Endothelial cell of umbilical vein (primary cell): ENCODE measurements around the gene GUK1. TPM values are rescaled to one million over a fixed set of nuclear protein-coding genes. Genes with fewer than 3 reads are reported as not detected.

ENCODE experiments used
- BruUV-seq: library from RNA; stranded (reverse); fragments of 400-500 nt; replicated peaks from 2 replicates; lab custom pipeline; 2021; lab: Mats Ljungman, UMichigan
- CTCF ChIA-PET: fragments of 300-600, 350-600 bp; sonication (Branson Sonifier 250); formaldehyde crosslinking; loops from one replicate; lab custom pipeline; 2021; ENCODE audit warnings: antibody characterized with exemption, inconsistent platforms; lab: Charles Lee
- POLR2A ChIA-PET: fragments of 300-600, 350-600 bp; sonication (Branson Sonifier 250); formaldehyde crosslinking; loops from one replicate; lab custom pipeline; 2021; ENCODE audit warnings: antibody characterized with exemption, inconsistent platforms; lab: Charles Lee
- DNase-seq: peaks from one replicate; pipeline ENCODE4 v3.0.0-alpha.2; 2011; ENCODE audit warnings: low read depth, low spot score
- FAIRE-seq: peaks from 2 replicates; lab custom pipeline; 2011; peaks lifted over from hg19 to GRCh38; lab: Jason Lieb, UNC
- H2AFZ ChIP-seq: 2 replicates; pipeline ENCODE4 v1.6.0; 2012; ENCODE audit warnings: low read depth, low read length, control low read depth, inconsistent platforms
- H3K27ac ChIP-seq: 2 replicates; pipeline ENCODE4 v1.5.1; 2011; ENCODE audit warnings: low read depth, mild to moderate bottlenecking, control low read depth, low read length, moderate library complexity; ENCODE audit not compliant: insufficient read depth
- H3K27me3 ChIP-seq, 2 experiments: 2 replicates each; pipeline versions ENCODE4 v1.6.0 to v1.6.1; 2011; ENCODE audit warnings: low read length in 2 of 2, mixed read lengths in 1 of 2; ENCODE audit not compliant: control insufficient read depth in 2 of 2, insufficient read depth in 2 of 2
- H3K36me3 ChIP-seq, 2 experiments: 2 replicates in 1 of 2; 3 replicates in 1 of 2; pipeline ENCODE4 v1.5.1; 2011; ENCODE audit warnings: low read length in 2 of 2, mild to moderate bottlenecking in 1 of 2, moderate library complexity in 1 of 2; ENCODE audit not compliant: control insufficient read depth in 2 of 2, insufficient read depth in 2 of 2; ENCODE audit errors: extremely low read depth in 1 of 2
- H3K4me1 ChIP-seq: 3 replicates; pipeline ENCODE4 v1.5.1; 2011; ENCODE audit warnings: mild to moderate bottlenecking, low read length; ENCODE audit not compliant: control insufficient read depth, insufficient read depth; ENCODE audit errors: extremely low read depth
- H3K4me2 ChIP-seq: 2 replicates; pipeline ENCODE4 v1.6.1; 2011; ENCODE audit warnings: low read length, control low read depth, mixed read lengths; ENCODE audit not compliant: insufficient read depth
- H3K4me3 ChIP-seq, 3 experiments: fragments of 200-600 bp in 1 of 3; sonication (generic), shearing (Covaris generic) in 1 of 3; replicated peaks in 1 of 3; 2 replicates each; pipeline ENCODE4 v1.5.1; 2011 to 2016; ENCODE audit warnings: control low read depth in 3 of 3, low read length in 3 of 3, mild to moderate bottlenecking in 2 of 3, inconsistent platforms in 1 of 3, low read depth in 1 of 3, moderate library complexity in 1 of 3; ENCODE audit not compliant: insufficient read depth in 1 of 3
- H3K79me2 ChIP-seq: 2 replicates; pipeline ENCODE4 v1.6.0; 2012; ENCODE audit warnings: low read length, inconsistent platforms; ENCODE audit not compliant: control insufficient read depth, insufficient read depth
- H3K9ac ChIP-seq: replicated peaks from 2 replicates; pipeline ENCODE3; 2011; ENCODE audit warnings: low read length, control low read depth; ENCODE audit not compliant: insufficient read depth; ENCODE audit errors: extremely low read depth
- H3K9me1 ChIP-seq: replicated peaks from 3 replicates; pipeline ENCODE4 v1.6.0; 2011; ENCODE audit warnings: mild to moderate bottlenecking, low read length; ENCODE audit not compliant: control insufficient read depth, insufficient read depth; ENCODE audit errors: extremely low read depth
- H3K9me3 ChIP-seq: replicated peaks from 2 replicates; pipeline ENCODE4 v1.5.1; 2012; ENCODE audit warnings: low read length, inconsistent platforms; ENCODE audit not compliant: control insufficient read depth, insufficient read depth
- H4K20me1 ChIP-seq: replicated peaks from 2 replicates; pipeline ENCODE3; 2011; ENCODE audit warnings: mild to moderate bottlenecking, low read length; ENCODE audit not compliant: control insufficient read depth, insufficient read depth; ENCODE audit errors: extremely low read depth
- CTCF ChIP-seq, 2 donors: IDR thresholded peaks; 1 replicate in 1 of 2; 2 replicates in 1 of 2; pipeline ENCODE4 v1.5.1; 2011; ENCODE audit warnings: low read length in 2 of 2, mild to moderate bottlenecking in 2 of 2, moderate library complexity in 2 of 2, control low read depth in 1 of 2, inconsistent platforms in 1 of 2, low read depth in 1 of 2; ENCODE audit not compliant: insufficient read depth in 1 of 2; ENCODE audit errors: extremely low read depth in 1 of 2
- EZH2 ChIP-seq: IDR thresholded peaks from 2 replicates; pipeline ENCODE4 v1.6.1; 2012; ENCODE audit warnings: borderline replicate concordance, low read depth, mild to moderate bottlenecking, moderate library complexity, low read length, inconsistent platforms; ENCODE audit not compliant: severe bottlenecking
- FOS ChIP-seq: IDR thresholded peaks from 2 replicates; pipeline ENCODE4 v1.6.1; 2011; ENCODE audit warnings: mild to moderate bottlenecking, low read length, moderate library complexity, borderline replicate concordance; ENCODE audit not compliant: insufficient read depth
- GATA2 ChIP-seq: IDR thresholded peaks from 2 replicates; pipeline ENCODE4 v1.7.0; 2011; ENCODE audit warnings: low read depth, mild to moderate bottlenecking, moderate library complexity, mixed read lengths, low read length; ENCODE audit not compliant: insufficient read length, insufficient read depth
- JUN ChIP-seq: IDR thresholded peaks from 2 replicates; pipeline ENCODE4 v1.6.1; 2011; ENCODE audit warnings: borderline replicate concordance, low read depth; ENCODE audit not compliant: insufficient read length, insufficient read depth
- MYC ChIP-seq: IDR thresholded peaks from one replicate; pipeline ENCODE4 v1.6.1; 2011; ENCODE audit warnings: mild to moderate bottlenecking, low read depth, low read length
- POLR2A ChIP-seq: IDR thresholded peaks from 2 replicates; pipeline ENCODE4 v1.6.1; 2012; ENCODE audit warnings: low read depth, mild to moderate bottlenecking, control low read depth, low read length
- POLR2AphosphoS5 ChIP-seq: IDR thresholded peaks from 2 replicates; pipeline ENCODE4 v1.6.1; 2012; ENCODE audit warnings: low read depth, mild to moderate bottlenecking, control low read depth, low read length, moderate library complexity; ENCODE audit not compliant: insufficient read depth
- dilution Hi-C: fragments of 300-500 bp; cut with MboI; formaldehyde crosslinking; loops from one replicate; pipeline ENCODE4 v1.15.0; 2019; ENCODE audit warnings: low sequenced_read_pairs; ENCODE audit not compliant: extremely low pct_ligation_motif_present
- intact Hi-C: fragments of 100-400 bp; cut with micrococcal nuclease; formaldehyde crosslinking; loops from one replicate; pipeline ENCODE4 v1.10.0; 2022
- polyA plus RNA-seq, 4 experiments: library from polyadenylated mRNA; depleted of rRNA in 3 of 4; stranded (reverse) in 3 of 4; unstranded in 1 of 4; fragments of >200 nt; gene quantifications; 2 replicates each; pipeline versions ENCODE4 v1.2.1 to v1.2.3, GENCODE V29; 2011 to 2012; ENCODE audit warnings: missing spikeins in 1 of 4
- total RNA-seq: library from RNA; stranded (reverse); gene quantifications from 2 replicates; pipeline ENCODE4 v1.2.3, GENCODE V29; 2021
- TF ChIP-seq, protein P1 (sequence below): IDR thresholded peaks from 2 replicates; pipeline ENCODE4 v1.6.1; 2011; ENCODE audit not compliant: insufficient read depth, insufficient read length

The GUK1 gene
- total and polyA plus RNA-seq, 2 donors (not counting 3 experiments of a cell fraction or from before 2014, with no cell fraction given): 239 to 742 TPM

- CTCF ChIA-PET: interaction anchor here (0.8 to 1.7 kb wide), 3 partner anchors 10 to 93 kb away, joined by 3 to 6 read pairs (median 3); partner anchors contain the start of gene ARF1
- intact Hi-C loops: no loop called here
- H3K4me1 ChIP-seq: peaks cover 45% of the 10 kb centered on the region
Observed at GRCh38 chr1:228092342-228093049, 47.6 kb upstream of the GUK1 start.

More at GRCh38 chr1:228092342-228093049, 47.6 kb upstream of the GUK1 start:
- H3K36me3 ChIP-seq: peaks cover 0 to 21% of the 10 kb centered on the region in 2 experiments
- no peaks in the 10 kb centered on the region for H3K9me1 ChIP-seq
- no peak for TF ChIP-seq MYC
- TF ChIP-seq EZH2: no peak
- TF ChIP-seq, protein P1, sequence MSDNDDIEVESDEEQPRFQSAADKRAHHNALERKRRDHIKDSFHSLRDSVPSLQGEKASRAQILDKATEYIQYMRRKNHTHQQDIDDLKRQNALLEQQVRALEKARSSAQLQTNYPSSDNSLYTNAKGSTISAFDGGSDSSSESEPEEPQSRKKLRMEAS: no peak
- no peak for TF ChIP-seq GATA2
- no peak for TF ChIP-seq POLR2AphosphoS5
- no peak for TF ChIP-seq FOS
- no peak for TF ChIP-seq CTCF (IDR thresholded peaks at IDR 0.05; ENCODE audit: extremely low read depth in 1 of 2, insufficient read depth in 1 of 2, low read depth in 1 of 2, low read length in 2 of 2)
- TF ChIP-seq POLR2A: no peak
- TF ChIP-seq JUN: no peak
- DNase-seq (no peak), FAIRE-seq (no peak)
- H3K4me2 ChIP-seq: no peak overlapping the region
- peaks cover 4% of the 10 kb centered on the region for H3K9me3 ChIP-seq
- peaks cover 100% of the 10 kb centered on the region for H3K79me2 ChIP-seq
- dilution Hi-C loops: no loop called here
- no peaks in the 10 kb centered on the region for H3K27me3 ChIP-seq
- H2AFZ ChIP-seq: no peak overlapping the region
- H3K9ac ChIP-seq: no peak overlapping the region
- no TSS peak for BruUV-seq
- POLR2A ChIA-PET: no interaction called here
- peaks cover 18% of the 10 kb centered on the region for H4K20me1 ChIP-seq
- no peak overlapping the region for H3K4me3 ChIP-seq
- no peak overlapping the region for H3K27ac ChIP-seq
